SK-N-SH treated with all-trans-retinoic acid at 6 μM for 48 hours (cell line): ENCODE results near the gene SMARCD2.

Experiments used
- ATAC-seq: fragments of 200-7000 bp; cut with Tn5 transposase; 3 replicates; pipeline ENCODE4 v1.9.1; 2020; ENCODE audit warnings: mild to moderate bottlenecking, moderate library complexity
- ARNTL ChIP-seq: fragments of 450-650 bp; formaldehyde crosslinking; IDR thresholded peaks from 2 replicates; pipeline ENCODE4 v1.5.0; 2020; ENCODE audit warnings: low read depth, mild to moderate bottlenecking, moderate library complexity, borderline replicate concordance
- BACH2 ChIP-seq: fragments of 250-450 bp; sonication (Bioruptor Pico); IDR thresholded peaks from 2 replicates; pipeline ENCODE4 v1.9.0; 2021; ENCODE audit warnings: mild to moderate bottlenecking, borderline replicate concordance
- CREB5 ChIP-seq: fragments of 250-450 bp; sonication (Bioruptor Pico); IDR thresholded peaks from 2 replicates; pipeline ENCODE4 v1.5.1; 2020; ENCODE audit warnings: low read depth, mild to moderate bottlenecking, moderate library complexity
- CSDC2 ChIP-seq: fragments of 250-450 bp; sonication (Bioruptor Pico); IDR thresholded peaks from 2 replicates; pipeline ENCODE4 v1.5.0; 2020; ENCODE audit warnings: mild to moderate bottlenecking, moderate library complexity
- CSRNP3 ChIP-seq: fragments of 250-450 bp; sonication (Bioruptor Pico); IDR thresholded peaks from 2 replicates; pipeline ENCODE4 v1.5.1; 2021; ENCODE audit warnings: mild to moderate bottlenecking, moderate library complexity
- ESRRG ChIP-seq: fragments of 250-450 bp; sonication (Bioruptor Pico); IDR thresholded peaks from 2 replicates; pipeline ENCODE4 v1.6.1; 2021; ENCODE audit warnings: mild to moderate bottlenecking
- GLIS3 ChIP-seq: fragments of 250-450 bp; sonication (Bioruptor Pico); IDR thresholded peaks from 2 replicates; pipeline ENCODE4 v1.5.0; 2020; ENCODE audit warnings: mild to moderate bottlenecking, moderate library complexity
- ISL1 ChIP-seq: fragments of 250-450 bp; sonication (Bioruptor Pico); IDR thresholded peaks from 2 replicates; pipeline ENCODE4 v2.1.2; 2022; ENCODE audit warnings: mild to moderate bottlenecking, moderate library complexity
- OSR1 ChIP-seq: fragments of 250-450 bp; sonication (Bioruptor Pico); IDR thresholded peaks from 2 replicates; pipeline ENCODE4 v1.8.0; 2022; ENCODE audit warnings: moderate library complexity, mild to moderate bottlenecking, inconsistent platforms
- PATZ1 ChIP-seq: fragments of 250-450 bp; sonication (Bioruptor Pico); IDR thresholded peaks from 2 replicates; pipeline ENCODE4 v1.8.0; 2020; ENCODE audit warnings: mild to moderate bottlenecking, moderate library complexity, borderline replicate concordance
- RARB ChIP-seq: fragments of 250-450 bp; sonication (Bioruptor Pico); IDR thresholded peaks from 2 replicates; pipeline ENCODE4 v1.8.0; 2021; ENCODE audit warnings: mild to moderate bottlenecking, moderate library complexity
- SNAI2 ChIP-seq: fragments of 250-450 bp; sonication (Bioruptor Pico); IDR thresholded peaks from 2 replicates; pipeline ENCODE4 v1.5.0; 2020; ENCODE audit warnings: mild to moderate bottlenecking, moderate library complexity
- TCF4 ChIP-seq: fragments of 250-450 bp; sonication (Bioruptor Pico); IDR thresholded peaks from 2 replicates; pipeline ENCODE4 v1.8.0; 2021; ENCODE audit warnings: mild to moderate bottlenecking, moderate library complexity, borderline replicate concordance
- TOX ChIP-seq: fragments of 250-450 bp; sonication (Bioruptor Pico); IDR thresholded peaks from 2 replicates; pipeline ENCODE4 v1.8.0; 2021; ENCODE audit warnings: mild to moderate bottlenecking, moderate library complexity, borderline replicate concordance
- ZC3H10 ChIP-seq: fragments of 250-450 bp; sonication (Bioruptor Pico); IDR thresholded peaks from 2 replicates; pipeline ENCODE4 v1.5.1; 2021; ENCODE audit warnings: mild to moderate bottlenecking, moderate library complexity
- ZFP3 ChIP-seq: fragments of 250-450 bp; sonication (Bioruptor Pico); IDR thresholded peaks from 2 replicates; pipeline ENCODE4 v1.5.0; 2020; ENCODE audit warnings: mild to moderate bottlenecking, moderate library complexity
- ZFP30 ChIP-seq: fragments of 450-650 bp; formaldehyde crosslinking; IDR thresholded peaks from 2 replicates; pipeline ENCODE4 v1.5.0; 2022; ENCODE audit warnings: mild to moderate bottlenecking, moderate library complexity
- ZNF70 ChIP-seq: fragments of 450-650 bp; formaldehyde crosslinking; IDR thresholded peaks from 2 replicates; pipeline ENCODE4 v1.5.0; 2020; ENCODE audit warnings: mild to moderate bottlenecking, moderate library complexity
- ZNF8 ChIP-seq: fragments of 450-650 bp; formaldehyde crosslinking; IDR thresholded peaks from 2 replicates; pipeline ENCODE4 v1.5.0; 2020; ENCODE audit warnings: mild to moderate bottlenecking, moderate library complexity

SMARCD2 gene

GRCh38 chr17:63853260-63853659 lies 10.8 kb upstream of the SMARCD2 start (continued):
- TF ChIP-seq CSRNP3 (CRISPR knock-in tag) (no peak), CSDC2 (no peak), ARNTL (CRISPR knock-in tag) (no peak), GLIS3 (CRISPR knock-in tag) (no peak), CREB5 (CRISPR knock-in tag) (no peak), ZNF8 (no peak), PATZ1 (no peak), BACH2 (CRISPR knock-in tag) (no peak), ZFP30 (CRISPR knock-in tag) (no peak)

- TF ChIP-seq ZNF70 (no peak), ARNTL (CRISPR knock-in tag) (no peak), TOX (CRISPR knock-in tag) (no peak), GLIS3 (CRISPR knock-in tag) (no peak)
- no peak for ATAC-seq
These were observed 7.9 kb upstream of the SMARCD2 start for GRCh38 chr17:63850401-63850800.

- ATAC-seq, result 0 out of 3 replicates have a peak, but pooled peaks have one; percentile 19
- TF ChIP-seq ISL1 (CRISPR knock-in tag) (no peak), CSRNP3 (CRISPR knock-in tag) (no peak), TOX (CRISPR knock-in tag) (no peak), TCF4 (CRISPR knock-in tag) (no peak), ESRRG (CRISPR knock-in tag) (no peak), ZFP30 (CRISPR knock-in tag) (no peak), ZFP3 (CRISPR knock-in tag) (no peak), RARB (CRISPR knock-in tag) (no peak), CSDC2 (no peak), ZC3H10 (CRISPR knock-in tag) (no peak), BACH2 (CRISPR knock-in tag) (no peak), GLIS3 (CRISPR knock-in tag) (no peak), ZNF8 (no peak), PATZ1 (no peak), ARNTL (CRISPR knock-in tag) (no peak), CREB5 (CRISPR knock-in tag) (no peak), OSR1 (CRISPR knock-in tag) (no peak), SNAI2 (CRISPR knock-in tag) (no peak)
These were observed 6.6 kb upstream of the SMARCD2 start for GRCh38 chr17:63848834-63849689.
